Lung (tissue), 12 donors: ENCODE measurements around the gene C1orf74. TPM values are rescaled to one million over a fixed set of nuclear protein-coding genes. Genes with fewer than 3 reads are reported as not detected.
A peak's percentile ranks its signal among the peaks of the same experiment; 100 is the strongest.

Experiments
- ATAC-seq: fragments of 200-7000 bp; cut with Tn5 transposase; one replicate; pipeline ENCODE4 v1.9.1; 2020; ENCODE audit warnings: moderate number of reproducible peaks; ENCODE audit not compliant: insufficient read depth, low FRiP score
- DNase-seq, 3 donors: peaks; one replicate each; pipeline ENCODE4 v3.0.0-alpha.2; 2013 to 2017
- H3K27ac ChIP-seq, 2 donors: one replicate each; pipeline ENCODE4 v1.5.1; 2013; ENCODE audit warnings: mild to moderate bottlenecking in 2 of 2, moderate library complexity in 2 of 2, control low read depth in 1 of 2, inconsistent platforms in 1 of 2, low read depth in 1 of 2, low read length in 1 of 2
- H3K27me3 ChIP-seq, 3 donors: one replicate each; pipeline ENCODE4 v1.5.1; 2013; ENCODE audit warnings: low read length in 2 of 3; ENCODE audit not compliant: control insufficient read depth in 3 of 3, insufficient read depth in 3 of 3
- H3K36me3 ChIP-seq, 4 donors: one replicate each; pipeline ENCODE4 v1.5.1; 2013; ENCODE audit warnings: low read length in 4 of 4, mild to moderate bottlenecking in 1 of 4, moderate library complexity in 1 of 4; ENCODE audit not compliant: control insufficient read depth in 4 of 4, insufficient read depth in 4 of 4
- H3K4me1 ChIP-seq, 5 donors: one replicate each; pipeline ENCODE4 v1.5.1; 2013; ENCODE audit warnings: low read length in 5 of 5, mild to moderate bottlenecking in 2 of 5, moderate library complexity in 1 of 5; ENCODE audit not compliant: control insufficient read depth in 5 of 5, insufficient read depth in 5 of 5
- H3K4me3 ChIP-seq: one replicate; pipeline ENCODE4 v1.5.1; 2013; ENCODE audit warnings: mild to moderate bottlenecking, control low read depth, moderate library complexity
- H3K9ac ChIP-seq, 2 donors: one replicate each; pipeline ENCODE4 v1.5.1; 2013; ENCODE audit warnings: low read length in 2 of 2, control low read depth in 1 of 2; ENCODE audit not compliant: insufficient read depth in 1 of 2
- H3K9me3 ChIP-seq, 4 donors: one replicate each; pipeline ENCODE4 v1.5.1; 2013; ENCODE audit warnings: low read length in 3 of 4, mild to moderate bottlenecking in 1 of 4, moderate library complexity in 1 of 4; ENCODE audit not compliant: control insufficient read depth in 4 of 4, insufficient read depth in 3 of 4
- WGBS, 2 donors: extraction: QIAGEN DNeasy Blood & Tissue Kit; methylation state at CpG; one replicate each; pipeline ENCODE4 v1.1.7; 2013; 5-methylcytosine and 5-hydroxymethylcytosine counted together
- polyA plus RNA-seq, 2 donors: library from polyadenylated mRNA; stranded (reverse); fragments of 200-250 nt; gene quantifications; one replicate each; pipeline ENCODE4 v1.2.1, GENCODE V29; 2013
- total RNA-seq, 2 donors: library from RNA; depleted of rRNA in 1 of 2; stranded (reverse); fragments of >200 nt in 1 of 2; gene quantifications; one replicate each; pipeline ENCODE4 v1.2.1, GENCODE V29; 2014 to 2021
- TF ChIP-seq, protein P1 (sequence below): IDR thresholded peaks from 2 replicates; pipeline ENCODE4 v1.5.1; 2012; ENCODE audit warnings: mild to moderate bottlenecking; ENCODE audit errors: control extremely low read depth, extremely low read depth
- donor health status: control.
- donor health status: control.
- donor health status: Bipolar disorder and iron deficiency.
- donor health status: healthy.
- donor health status: DM: yes; HTN: yes; CAD: no.

The C1orf74 gene
- total and polyA plus RNA-seq, 4 donors = 0.75 to 2.5 (median 1.5) TPM

DNA sequence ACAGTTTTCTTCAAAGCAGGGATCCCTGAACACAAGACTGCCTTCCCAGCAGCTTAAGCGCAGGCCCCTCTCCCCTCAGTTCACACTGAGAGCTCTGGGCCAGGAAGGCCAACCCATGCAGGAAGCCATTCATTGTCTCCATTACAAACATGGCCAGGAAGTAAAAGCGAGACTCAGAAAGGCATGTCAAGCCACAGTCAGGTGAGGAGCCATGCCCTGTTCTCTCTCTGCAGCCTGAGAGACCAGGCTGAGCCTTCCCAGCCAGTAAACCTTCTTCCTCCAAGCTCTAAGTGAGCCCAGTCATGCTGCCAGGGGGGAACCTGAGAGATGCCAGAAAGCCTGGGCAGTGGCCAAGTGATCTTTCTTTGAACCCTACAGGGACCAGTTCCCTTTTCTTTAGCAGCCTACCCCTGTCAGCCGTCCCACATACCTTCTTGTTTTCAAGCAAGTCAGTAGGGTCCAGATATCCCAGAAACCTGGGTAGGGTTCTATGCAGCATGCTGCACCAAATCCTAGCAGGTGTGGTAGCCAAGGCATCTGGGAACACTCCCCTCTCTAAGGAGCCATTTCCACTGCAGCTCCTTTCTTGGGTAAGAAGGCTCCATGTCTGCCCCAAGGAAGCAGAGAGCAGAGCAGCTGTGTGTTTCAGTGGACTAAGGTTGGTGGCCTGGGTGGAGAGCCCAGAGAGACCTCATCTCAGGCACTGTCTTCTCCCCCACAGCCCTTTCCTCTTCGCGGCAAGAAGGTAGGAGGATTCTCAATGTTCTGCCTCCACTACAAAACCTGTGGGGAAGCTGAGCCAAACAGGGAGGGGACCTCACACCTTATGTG lies 27.5 kb downstream of the C1orf74 start:
- H3K9ac ChIP-seq = no peak overlapping the region
- peak overlapping the region; percentile 14 for H3K4me3 ChIP-seq
- 33 to 54% methylated on average over 5 of the region's 5 CpGs for WGBS, 2 donors
- H3K27ac ChIP-seq = peak overlapping the region in 1 of 2 donors; percentile 11
- no peaks in the 10 kb centered on the region for H3K9me3 ChIP-seq
- peaks cover 0 to 1% (median 0%) of the 10 kb centered on the region in 5 donors for H3K4me1 ChIP-seq
- ATAC-seq (peak; percentile 32), DNase-seq (no peak)
- H3K36me3 ChIP-seq = no peaks in the 10 kb centered on the region
- no peaks in the 10 kb centered on the region for H3K27me3 ChIP-seq
- TF ChIP-seq, protein P1, sequence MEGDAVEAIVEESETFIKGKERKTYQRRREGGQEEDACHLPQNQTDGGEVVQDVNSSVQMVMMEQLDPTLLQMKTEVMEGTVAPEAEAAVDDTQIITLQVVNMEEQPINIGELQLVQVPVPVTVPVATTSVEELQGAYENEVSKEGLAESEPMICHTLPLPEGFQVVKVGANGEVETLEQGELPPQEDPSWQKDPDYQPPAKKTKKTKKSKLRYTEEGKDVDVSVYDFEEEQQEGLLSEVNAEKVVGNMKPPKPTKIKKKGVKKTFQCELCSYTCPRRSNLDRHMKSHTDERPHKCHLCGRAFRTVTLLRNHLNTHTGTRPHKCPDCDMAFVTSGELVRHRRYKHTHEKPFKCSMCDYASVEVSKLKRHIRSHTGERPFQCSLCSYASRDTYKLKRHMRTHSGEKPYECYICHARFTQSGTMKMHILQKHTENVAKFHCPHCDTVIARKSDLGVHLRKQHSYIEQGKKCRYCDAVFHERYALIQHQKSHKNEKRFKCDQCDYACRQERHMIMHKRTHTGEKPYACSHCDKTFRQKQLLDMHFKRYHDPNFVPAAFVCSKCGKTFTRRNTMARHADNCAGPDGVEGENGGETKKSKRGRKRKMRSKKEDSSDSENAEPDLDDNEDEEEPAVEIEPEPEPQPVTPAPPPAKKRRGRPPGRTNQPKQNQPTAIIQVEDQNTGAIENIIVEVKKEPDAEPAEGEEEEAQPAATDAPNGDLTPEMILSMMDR = no peak

DNA sequence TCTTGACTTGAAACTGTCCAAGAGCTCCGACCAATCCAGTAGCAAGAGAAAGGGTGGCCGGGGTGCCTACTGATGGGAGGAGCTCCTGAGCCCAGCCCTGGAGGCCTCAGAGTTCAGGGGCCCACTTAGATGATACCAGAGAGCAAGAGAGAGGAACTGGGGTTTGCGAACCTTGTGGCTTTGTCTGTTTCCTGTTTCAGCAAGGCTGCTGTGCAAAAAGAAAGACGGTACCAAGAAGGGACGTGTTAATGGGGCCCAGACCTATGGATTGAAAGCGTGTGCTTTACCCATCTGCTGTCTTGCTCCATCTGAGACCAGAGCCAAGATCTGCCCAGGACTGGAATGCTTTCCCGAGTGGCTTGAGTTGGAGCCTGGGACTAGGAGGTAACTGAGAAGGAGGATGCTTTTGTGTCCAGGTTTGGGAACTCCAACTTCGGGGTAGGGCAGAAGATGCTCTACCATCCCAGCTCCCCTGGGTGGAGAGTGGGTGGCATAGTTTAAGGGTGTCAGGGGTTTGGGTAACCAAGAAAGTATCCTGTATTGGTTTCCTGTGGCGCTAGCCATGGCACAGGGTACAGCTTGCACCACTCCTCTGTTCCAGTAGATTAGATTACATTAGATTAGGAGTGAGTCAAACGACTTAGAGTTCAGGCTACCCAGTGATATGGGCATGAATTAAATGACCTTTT lies 28.3 kb downstream of the C1orf74 start, which contains the start of gene TRAF3IP3:
Gene TRAF3IP3, plus strand, starts transcription at position 128 of the 689 bp plus-strand sequence. CDS start 3,987 bp downstream, outside the sequence.
- WGBS, 2 donors = 27 to 49% methylated on average over 10 of the region's 10 CpGs
- Histone ChIP-seq H3K9ac (no peak within 1 kb of the TSS), H3K27me3 (no peaks in the 10 kb centered on the region), H3K4me1 (peaks cover 0 to 1% (median 0%) of the 10 kb centered on the region in 5 donors), H3K36me3 (no peaks in the 10 kb centered on the region), H3K9me3 (no peaks in the 10 kb centered on the region), H3K4me3 (peak within 1 kb of the TSS; percentile 10), H3K27ac (peak within 1 kb of the TSS in 1 of 2 donors; percentile 40)
- TF ChIP-seq, protein P1 = no peak
- ATAC-seq = peak; percentile 57
- DNase-seq = no peak

DNA sequence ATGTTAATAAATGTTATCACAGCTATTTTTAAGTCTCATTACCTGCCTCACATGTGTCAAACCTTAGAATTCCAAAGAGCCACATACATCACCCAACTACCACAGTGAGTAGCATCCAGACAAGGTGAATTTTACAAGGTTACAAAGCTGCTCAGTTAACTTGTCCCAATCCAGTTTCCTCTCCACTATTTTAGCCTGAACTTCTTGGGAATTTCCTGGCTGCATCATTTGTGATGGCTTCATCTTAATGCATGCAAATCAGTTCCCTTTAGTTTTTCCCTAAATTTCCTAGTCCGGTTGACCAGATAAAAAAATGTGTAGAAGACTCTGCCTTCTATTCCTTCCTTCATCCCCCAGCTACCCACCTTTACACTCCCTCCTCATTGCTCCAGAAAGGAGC lies 29.1 kb downstream of the C1orf74 start:
- H3K9ac ChIP-seq = no peak overlapping the region
- TF ChIP-seq, protein P1 = no peak
- H3K36me3 ChIP-seq = no peaks in the 10 kb centered on the region
- H3K9me3 ChIP-seq = no peaks in the 10 kb centered on the region
- no peak overlapping the region for H3K4me3 ChIP-seq
- DNase-seq (no peak), ATAC-seq (no peak)
- WGBS, 2 donors = 61 to 82% methylated on average over 1 of the region's 1 CpG
- H3K27ac ChIP-seq = no peak overlapping the region
- peaks cover 0 to 1% (median 0%) of the 10 kb centered on the region in 5 donors for H3K4me1 ChIP-seq
- H3K27me3 ChIP-seq = no peaks in the 10 kb centered on the region
